ENCODE results near the gene BEST4. TPM values are rescaled to one million over a fixed set of nuclear protein-coding genes. Genes with fewer than 3 reads are reported as not detected.
A peak's percentile ranks its signal among the peaks of the same experiment; 100 is the strongest.

BEST4 gene
- total and polyA plus RNA-seq, 2 of the 13 experiments (the other 11 are each of a cell fraction or from before 2014, with no cell fraction given): 0.77 to 1.4 TPM

GRCh38 chr1:44799770-44800584 lies 12.0 kb upstream of the BEST4 start, which contains the start of gene PLK3 (continued):
- TF ChIP-seq TFDP2 (CRISPR knock-in tag; IDR thresholded peaks at IDR 0.05) (peak; percentile 77), ZBTB3 (CRISPR knock-in tag; IDR thresholded peaks at IDR 0.05; ENCODE audit: borderline replicate concordance, low read depth) (peak; percentile 89; the same call in 1 of the 2 replicates), REL (CRISPR knock-in tag; conservative IDR thresholded peaks at IDR 0.05) (peak; percentile 82; the same call in 1 of the 2 replicates), JUN (CRISPR knock-in tag; IDR thresholded peaks at IDR 0.05) (peak; percentile 76; the same call in 1 of the 2 replicates), ZNF792 (CRISPR knock-in tag; IDR thresholded peaks at IDR 0.05) (peak; percentile 70; the same call in 1 of the 2 replicates), ZNF746 (CRISPR knock-in tag; IDR thresholded peaks at IDR 0.05) (no peak), SKIL (CRISPR knock-in tag; IDR thresholded peaks at IDR 0.05; ENCODE audit: borderline replicate concordance) (peak; percentile 82; the same call in 1 of the 2 replicates), TFE3 (CRISPR knock-in tag; IDR thresholded peaks at IDR 0.05) (peak; percentile 74), HOXA5 (CRISPR knock-in tag; IDR thresholded peaks at IDR 0.05) (no peak; the same call in 1 of the 2 replicates), CEBPB (IDR thresholded peaks at IDR 0.05; ENCODE audit: borderline replicate concordance, low read depth, low read length) (peak; percentile 45), IKZF1 (IDR thresholded peaks at IDR 0.05) (no peak), DNMT1 (CRISPR knock-in tag; IDR thresholded peaks at IDR 0.05) (no peak), ZNF629 (CRISPR knock-in tag; conservative IDR thresholded peaks at IDR 0.05) (no peak), ARID5B (CRISPR knock-in tag; IDR thresholded peaks at IDR 0.05) (peak; percentile 56; the same call in 1 of the 2 replicates), E2F1 (CRISPR knock-in tag; IDR thresholded peaks at IDR 0.05) (no peak; the same call in 1 of the 2 replicates), ZNF138 (CRISPR knock-in tag; IDR thresholded peaks at IDR 0.05; ENCODE audit: low read depth) (no peak), POGK (CRISPR knock-in tag; conservative IDR thresholded peaks at IDR 0.05) (peak; percentile 79)

Data from HepG2 (cell line).